Activated T-helper 9 cell treated with anti-CD3 and anti-CD28 coated beads, Interleukin-2, amount 50 U/mL, for 16 hours (primary cell): Measurements from ENCODE around the gene PCDH9.

Source experiments
- DNase-seq: peaks from one replicate; pipeline ENCODE4 v3.0.0-alpha.2; 2020; ENCODE audit warnings: low read depth

Gene PCDH9

DNA sequence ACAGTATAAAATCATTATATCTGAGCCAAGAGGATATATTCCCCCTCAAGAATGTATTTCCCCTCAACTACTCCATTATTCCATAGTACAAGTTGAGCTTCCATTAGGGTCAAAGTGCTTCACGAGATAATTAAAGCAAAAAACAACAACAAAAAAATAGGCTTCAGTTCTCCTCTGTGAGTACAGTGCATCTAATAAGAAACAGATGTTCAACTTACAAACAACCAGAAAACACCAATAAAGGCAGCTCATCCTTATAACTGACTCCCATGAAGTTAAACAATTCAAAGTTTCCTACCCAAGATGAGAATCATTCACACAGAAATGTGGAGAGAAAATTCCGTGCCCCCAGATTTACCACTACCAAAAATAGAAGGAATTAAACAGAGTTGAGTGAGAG lies 854.4 kb downstream of the PCDH9 start:
- no peak for DNase-seq

DNA sequence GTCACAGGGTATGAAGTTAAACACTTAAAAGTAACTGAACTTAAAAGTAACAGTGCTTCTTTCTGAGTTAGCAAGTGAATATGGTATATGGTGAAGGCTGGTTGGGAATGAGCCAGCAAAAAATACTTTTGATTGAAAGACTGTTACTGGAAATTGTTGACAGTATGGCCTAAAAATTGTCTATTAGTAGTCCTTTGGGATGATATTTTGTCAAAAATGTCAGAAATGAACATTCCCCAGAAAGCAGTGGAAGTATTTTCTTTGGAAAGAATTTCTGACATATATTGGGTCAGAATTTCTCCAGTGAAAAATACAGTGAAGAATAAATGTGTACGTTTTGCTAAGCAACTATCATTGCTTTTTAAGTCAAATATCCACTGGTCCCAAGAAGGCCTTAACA lies 860.5 kb downstream of the PCDH9 start:
- no peak for DNase-seq

DNA sequence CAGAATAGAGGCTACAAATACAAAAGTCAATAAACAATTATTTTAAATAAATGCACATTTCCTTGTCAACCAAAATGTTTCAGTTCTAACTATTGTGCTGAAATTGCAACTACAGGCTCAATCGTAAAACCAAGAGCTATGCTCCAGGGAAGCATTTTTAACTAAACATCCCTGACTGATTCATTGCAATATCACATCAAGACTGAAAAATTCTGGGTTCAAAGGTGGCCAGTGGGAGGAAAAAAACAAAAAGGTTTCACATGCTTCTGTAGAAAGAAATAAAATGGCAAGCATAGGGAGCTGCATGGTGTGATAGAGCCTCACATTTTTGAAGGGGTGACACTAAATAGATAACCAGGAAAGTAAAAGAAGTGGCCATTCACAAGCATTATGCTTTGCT lies 862.8 kb downstream of the PCDH9 start:
- no peak for DNase-seq

DNA sequence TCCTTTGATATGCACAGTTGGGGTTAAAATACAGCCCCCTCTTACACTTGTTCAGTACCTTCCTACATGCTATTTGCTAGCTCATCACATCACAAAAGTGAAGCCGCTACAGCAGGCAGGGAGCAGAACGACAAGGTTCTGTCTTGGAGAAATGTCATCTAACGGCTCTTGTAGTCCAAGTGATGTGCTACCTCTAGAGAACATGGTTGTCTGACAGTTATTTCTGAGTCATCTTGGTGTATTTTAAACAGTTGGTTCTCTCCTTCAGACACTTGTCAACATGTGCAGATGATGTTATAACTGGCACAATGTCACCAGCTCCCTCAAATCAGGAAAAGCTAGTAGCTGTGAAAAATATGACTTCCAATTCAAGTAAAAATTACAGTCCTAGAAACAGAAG lies 865.0 kb downstream of the PCDH9 start:
- DNase-seq = no peak

DNA sequence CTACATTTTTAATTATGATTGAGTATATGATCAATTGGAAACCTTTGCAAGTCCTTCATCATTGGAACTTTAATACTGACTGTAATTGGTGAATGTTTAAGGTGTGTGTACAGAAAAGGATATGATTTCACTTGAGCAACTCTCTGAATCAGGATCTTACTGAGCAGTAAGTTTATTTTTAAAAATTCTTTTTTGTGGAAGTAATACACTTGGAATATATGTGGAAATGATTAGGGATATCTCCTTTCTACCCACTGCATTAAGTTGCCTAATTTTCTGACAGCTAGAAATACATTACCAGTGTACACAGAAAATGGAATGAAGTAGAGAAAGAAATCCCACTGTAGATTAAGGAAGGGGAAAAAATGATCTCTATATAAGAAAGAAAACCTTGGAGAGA lies 865.8 kb downstream of the PCDH9 start:
- DNase-seq = no peak

DNA sequence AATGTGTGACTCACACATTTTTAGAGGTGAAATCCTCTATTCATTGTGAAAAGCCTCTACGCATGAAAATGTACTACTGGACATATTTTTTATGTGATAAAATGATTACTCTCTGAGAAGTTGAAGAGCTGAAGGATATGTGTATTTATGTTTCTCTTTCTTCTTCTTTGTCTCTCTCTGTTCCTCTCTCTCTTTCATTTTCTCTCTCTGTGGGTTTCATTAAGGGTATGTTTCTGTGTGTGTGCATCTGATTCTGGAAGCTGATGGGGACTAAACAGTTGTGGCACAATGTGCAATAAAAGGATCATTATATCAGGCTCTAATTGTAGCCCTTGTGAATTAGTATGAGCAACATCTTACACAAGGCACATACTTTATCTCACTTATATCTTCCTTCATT lies 867.7 kb downstream of the PCDH9 start:
- DNase-seq = no peak

DNA sequence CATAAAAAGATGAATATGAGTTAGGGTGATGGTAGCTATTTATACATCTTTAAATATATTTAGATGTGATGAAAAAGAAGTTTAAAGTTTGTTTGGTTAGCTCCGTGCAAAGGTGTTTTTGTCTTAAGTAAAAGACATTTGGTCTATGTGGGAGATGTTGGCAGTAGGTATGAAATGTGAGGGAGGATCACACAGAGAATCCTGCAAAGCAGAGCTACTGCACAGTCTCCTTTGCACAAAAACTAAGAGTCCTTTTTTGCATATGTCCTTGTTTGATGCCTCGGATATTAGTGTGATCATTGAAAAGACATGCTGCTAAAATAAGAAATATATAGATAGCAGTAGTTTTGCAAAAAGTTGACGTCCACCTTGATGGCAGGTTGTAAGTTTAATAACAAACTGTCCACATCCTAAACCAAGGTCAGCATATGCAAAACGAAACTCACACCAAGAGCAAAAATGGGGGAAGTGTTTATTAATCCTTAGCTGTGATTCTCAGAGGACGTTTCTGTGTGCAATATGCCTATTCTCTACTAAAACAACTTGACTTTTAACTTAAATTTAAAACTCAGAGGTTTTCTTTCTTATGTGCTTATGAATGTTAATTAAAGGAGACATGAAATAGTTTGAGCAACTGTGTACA lies 870.1 kb downstream of the PCDH9 start:
- no peak for DNase-seq

DNA sequence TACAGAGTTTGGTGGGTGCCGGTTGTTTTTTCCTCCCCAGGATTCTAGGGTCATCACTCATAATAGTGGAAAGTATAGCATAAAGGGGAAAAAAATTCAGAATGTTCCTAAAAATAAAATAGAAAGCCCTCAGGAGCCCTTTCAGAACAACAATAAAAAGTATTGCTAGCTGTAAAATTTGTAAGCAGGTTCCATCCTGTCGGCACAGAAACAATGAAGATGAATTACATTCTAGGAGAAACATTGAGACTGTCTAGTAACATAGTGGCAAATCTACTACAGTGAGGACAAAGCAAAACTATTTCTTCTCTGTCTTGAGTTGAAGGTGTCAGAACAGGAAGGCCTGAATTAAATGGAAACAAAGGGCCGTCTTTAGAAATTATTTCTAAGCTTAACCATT lies 870.7 kb downstream of the PCDH9 start:
- DNase-seq = no peak

DNA sequence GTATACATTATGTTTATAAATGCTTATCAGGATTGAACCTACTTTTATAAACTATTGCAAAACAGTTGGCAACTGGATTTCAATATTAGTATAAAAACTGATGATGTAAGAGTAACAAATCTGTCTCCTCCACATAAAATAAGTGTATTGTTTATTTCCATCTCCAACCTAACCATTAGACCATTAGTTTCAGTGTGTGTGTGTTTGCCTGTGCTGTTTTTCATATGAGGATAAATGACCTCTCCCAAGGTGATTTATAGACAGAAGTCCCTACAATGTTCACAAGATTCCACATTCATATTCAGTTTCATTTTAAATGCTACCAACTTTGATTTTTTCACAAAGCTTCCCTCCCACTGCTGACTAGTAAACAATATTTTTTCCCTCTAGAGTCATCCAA lies 871.6 kb downstream of the PCDH9 start:
- no peak for DNase-seq

DNA sequence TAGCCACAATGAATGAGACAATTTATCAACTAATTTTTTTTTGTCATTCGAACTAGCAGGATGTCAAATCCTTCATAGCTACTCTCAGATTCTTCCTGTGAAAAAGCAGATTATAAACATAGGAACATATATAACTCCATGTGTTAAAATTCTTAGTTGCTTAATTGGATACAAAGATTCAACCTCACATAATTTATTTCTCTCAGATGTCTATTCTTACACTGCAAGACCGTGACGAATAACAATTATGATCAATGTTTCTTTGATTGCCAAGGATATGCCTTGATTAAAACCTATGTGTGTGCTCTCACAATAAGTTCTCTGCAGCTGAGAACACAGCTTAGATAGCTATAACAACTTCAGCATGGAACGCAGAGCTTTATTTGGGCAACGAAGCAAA lies 872.7 kb downstream of the PCDH9 start:
- DNase-seq = no peak

DNA sequence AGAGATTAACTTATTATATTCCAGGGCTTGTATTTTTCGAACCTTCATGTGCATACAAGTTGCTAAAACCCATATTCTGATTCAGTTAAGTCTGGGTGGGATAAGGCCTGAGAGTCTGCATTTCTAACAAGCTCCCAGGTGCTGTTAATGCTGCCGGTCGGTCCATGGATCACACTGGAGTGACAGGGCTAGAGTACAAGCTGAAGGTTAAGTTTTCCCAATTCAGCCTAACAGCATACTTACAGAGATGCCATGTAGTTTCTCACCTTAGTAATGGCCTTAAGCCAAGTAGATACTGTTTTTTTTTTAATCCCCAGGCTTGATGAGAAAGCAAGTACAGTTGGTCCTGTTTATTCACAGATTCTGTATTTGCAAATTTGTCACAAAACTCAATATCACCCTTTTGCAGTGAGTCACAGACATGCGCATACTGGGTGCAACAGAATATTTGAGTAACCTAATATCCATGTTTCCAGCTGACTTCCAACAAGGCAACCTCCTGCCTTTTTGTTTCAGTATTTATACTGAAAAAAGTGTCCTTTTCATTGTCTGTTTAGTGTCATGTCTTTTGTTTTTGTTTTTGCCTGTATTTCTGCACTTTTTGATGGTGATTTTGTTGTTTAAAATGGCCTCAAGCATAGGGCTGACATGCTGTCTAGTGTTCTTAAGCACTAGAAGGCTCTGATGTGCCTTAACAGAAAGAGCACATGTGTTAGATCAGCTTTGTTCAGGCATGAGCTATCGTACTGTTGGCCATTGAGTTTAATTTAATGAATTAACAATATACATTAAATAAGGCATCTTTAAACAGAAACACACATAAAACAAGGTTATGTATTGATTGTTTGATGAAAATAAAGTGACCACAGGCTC lies 875.0 kb downstream of the PCDH9 start:
- no peak for DNase-seq

DNA sequence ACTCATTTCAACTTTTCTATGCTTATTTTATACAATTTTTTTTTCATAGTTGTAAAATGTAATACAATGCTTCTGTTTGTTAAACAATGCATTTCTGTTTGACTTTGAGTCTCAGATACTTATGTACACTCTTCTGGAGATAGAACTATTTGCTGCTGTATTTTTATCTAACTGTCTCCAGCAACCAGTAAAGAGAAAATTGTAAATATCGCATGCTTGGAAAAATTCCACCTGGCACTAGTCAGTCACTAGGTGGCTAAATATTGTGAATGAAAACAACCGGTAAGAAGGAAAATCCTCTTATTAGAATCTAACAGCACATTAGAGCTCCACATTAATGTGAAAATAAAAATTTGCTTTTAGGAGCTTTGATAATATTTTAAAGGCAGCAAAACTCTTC lies 876.5 kb downstream of the PCDH9 start:
- no peak for DNase-seq

DNA sequence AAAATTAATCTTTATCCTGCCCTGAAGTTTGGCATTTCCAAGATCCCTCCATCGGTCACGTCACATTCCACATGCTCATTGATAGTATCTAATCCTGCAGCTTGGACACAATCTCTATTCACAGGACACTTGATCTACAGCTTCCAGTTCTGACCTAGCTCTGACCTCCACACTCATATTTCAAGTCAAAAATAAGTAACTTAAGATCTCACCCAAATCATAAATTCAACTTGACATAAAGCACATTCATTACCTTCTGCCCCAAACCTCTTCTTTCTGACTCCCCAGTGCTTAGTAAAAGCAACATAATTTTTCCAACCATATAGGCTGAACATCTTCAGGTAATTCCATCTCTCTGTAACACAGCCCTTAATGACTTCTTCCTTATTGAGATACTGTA lies 880.2 kb downstream of the PCDH9 start:
- no peak for DNase-seq

DNA sequence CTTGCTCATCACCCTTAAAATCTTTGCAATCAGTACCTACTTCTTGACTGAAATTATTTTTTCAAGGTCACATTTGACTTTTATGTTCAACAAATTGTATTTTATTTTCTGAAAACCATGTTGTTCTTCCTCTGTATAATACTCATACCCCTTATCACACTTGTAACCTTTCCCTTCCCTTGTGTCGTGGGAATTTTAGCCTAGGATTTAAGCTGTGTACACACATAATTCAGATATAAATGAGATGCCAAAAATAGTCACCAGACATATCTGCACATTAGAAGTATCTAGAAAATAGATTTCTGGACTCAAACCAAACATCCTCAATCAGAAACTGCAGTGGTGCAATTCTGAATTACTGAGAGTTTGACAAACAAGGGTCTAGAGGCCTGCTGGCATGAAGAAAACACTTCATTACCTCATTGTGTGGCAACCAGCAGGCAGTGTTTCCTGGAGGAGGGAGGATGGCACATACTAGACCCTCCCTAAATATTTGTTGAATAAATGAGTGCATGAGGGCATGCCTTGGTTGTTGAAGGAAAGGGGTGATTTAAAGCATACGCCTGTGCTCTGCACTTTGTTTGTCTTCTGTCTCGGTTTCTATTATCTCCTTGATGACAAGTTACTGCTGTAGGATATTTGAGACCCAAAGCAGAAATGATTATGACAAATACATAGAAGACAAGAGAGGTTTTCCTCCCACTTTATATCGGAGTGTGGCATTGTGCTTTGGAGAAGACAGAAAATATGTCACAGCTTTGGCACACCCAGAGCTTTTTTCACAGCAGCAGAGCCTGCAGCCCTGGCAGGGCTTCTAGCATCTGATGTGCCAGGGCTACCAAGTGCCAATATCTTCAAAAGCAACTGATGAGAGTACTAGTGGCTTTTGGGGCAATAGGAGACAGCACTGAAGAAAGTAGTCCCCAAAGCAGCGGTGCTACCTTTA lies 881.1 kb downstream of the PCDH9 start:
- DNase-seq = no peak

DNA sequence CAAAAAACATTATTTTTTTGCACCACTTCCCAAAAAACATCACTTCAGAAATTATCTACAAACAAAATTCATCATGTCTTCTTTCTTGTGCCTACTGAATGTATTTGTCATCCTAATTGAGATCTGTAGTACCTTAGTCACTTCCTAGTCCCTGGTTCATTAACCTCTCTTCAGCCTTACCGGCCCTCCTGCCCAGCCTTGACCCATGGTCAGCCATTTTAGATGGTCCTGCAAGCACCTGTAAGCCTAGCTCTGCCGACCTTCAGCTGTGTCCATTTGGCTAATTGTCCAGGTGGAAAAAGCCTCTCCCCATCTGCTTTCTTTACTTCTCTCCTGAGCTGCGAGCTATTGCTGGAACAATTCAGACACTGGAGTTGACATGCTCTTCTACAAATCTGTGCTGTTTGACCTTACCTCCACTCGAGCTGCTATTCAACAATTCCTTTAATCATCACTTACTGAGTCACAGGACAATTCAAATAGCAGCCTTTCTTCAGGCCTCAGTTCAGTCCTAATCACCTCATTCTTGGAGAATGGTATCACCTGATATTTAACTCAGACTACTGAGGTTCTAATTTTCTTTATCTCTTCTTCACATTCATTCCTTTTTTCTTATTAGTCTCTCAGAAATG lies 882.5 kb downstream of the PCDH9 start:
- DNase-seq = no peak

DNA sequence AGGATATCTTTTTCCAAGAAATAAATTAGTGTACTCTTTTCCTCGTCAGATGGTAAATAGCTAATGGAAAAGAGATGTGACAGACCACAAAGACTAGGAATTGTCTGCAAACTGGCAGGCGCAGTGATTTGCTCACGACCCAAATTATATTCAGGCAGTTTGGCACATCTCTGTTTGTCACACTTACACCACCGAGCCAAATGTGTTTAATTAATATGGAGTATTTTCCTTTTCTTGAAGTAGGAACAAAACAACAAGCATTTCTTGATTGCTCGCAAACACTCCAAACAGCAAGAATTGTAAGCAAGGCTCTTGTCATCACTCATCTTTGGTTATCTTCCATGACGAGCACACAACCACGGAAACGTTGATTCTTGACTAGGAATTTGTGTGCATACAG lies 884.2 kb downstream of the PCDH9 start:
- DNase-seq = no peak

DNA sequence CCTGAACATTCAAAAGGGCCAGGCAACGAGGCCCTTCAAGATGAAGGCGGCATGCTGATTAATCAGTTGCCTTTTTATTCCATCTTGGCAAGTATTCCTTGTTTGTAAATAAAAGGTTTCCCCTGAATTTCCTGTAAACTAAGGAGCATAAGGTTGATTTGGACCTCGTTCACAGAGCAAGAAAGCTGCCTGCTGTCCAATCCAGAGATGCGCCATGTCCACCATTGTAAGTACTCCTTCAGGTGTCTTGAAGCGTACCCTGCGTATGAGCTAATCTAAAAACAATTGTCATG lies 884.7 kb downstream of the PCDH9 start:
- no peak for DNase-seq

DNA sequence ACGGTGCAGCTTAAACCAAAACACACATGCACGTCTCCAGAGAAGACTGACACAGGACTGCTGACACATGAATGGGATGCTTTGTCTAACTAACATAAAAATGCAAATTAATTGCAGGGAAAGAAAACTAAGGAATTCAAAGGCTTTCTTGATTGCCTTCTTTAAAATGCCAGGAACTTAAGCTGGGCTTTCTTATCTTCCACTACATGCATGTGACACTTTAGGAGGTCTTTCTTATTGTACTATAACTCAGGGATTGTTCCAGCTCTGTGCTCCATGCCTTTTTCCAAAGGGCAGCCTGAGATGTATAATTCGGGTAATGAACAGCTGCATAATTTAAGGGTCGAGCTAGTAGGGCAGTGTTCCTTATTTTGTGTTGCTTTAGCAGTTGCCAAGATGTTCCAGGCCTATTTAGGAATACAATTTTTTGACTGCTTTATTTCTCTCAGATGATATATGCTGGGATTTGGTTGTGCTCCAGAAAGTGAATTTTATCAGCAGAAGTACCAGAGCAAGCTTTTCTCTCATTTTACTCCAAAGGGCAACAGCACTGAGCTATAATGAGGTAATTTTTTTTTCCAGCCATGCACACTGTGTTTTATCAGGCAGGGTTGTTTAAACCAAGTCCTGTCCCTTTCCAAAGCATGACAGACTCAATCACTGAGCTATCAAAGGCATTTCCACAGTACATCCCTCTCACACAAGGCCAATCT lies 885.2 kb downstream of the PCDH9 start:
- DNase-seq = no peak

DNA sequence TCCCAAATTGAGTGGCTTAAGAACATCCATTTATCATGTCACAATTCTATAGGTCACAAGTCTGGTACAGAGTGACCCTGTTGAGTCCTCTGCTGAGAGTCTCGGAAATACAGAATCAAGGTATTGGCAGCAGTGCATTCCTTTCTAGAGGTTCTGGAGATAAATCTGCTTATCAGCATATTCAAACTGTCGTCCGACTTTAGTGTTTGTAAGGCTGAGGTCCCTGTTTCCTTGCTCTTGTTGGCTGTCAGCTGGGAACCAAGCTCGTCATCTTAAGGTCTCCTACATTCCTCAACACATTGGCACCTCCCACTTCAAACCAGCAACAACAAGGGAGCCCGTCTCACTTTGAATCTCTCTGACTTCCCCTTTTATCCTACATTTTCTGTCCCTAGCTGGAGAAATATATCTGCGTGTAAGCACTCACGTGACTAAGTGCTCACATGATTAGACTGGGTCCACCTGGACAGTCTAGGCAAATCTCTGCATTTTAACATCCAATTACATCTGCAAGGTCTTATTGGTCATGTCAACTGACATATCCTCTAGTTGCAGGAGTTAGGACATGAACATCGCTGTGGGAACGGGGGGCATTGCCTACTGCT lies 886.8 kb downstream of the PCDH9 start:
- DNase-seq = no peak

DNA sequence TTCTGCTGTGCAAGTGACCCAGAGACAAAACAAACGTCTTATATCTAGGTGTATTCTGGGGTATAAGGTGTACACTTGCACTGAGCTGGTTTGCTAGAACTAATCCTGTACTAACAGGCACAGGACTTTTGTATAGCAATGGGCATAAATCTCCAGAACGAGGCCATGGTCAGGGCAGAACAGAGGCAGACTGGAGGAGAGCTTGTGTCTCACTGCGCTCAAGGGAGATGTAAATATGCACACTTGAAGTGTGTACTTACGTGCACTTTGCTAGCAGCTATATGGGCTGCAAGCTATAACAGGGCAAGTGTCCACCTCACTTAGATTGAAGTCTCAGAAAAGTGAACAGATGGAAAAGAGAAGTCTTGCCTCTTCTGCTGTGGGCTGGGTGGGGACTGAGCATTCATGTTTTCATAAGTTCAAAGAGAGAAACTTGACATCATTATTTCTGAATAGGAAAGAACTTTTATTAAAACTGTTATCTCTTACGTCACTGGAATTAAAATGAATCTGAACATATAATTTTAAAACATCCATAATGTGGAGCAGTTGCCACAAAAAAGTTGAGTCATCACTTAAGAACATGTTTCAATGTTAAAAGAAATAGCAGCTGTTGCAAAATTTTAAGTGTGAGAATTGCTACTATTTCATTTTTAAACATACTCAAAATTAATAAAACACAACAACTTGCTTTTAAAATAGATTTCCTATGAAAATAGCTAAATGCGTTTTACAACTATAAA lies 888.3 kb downstream of the PCDH9 start:
- DNase-seq = no peak

DNA sequence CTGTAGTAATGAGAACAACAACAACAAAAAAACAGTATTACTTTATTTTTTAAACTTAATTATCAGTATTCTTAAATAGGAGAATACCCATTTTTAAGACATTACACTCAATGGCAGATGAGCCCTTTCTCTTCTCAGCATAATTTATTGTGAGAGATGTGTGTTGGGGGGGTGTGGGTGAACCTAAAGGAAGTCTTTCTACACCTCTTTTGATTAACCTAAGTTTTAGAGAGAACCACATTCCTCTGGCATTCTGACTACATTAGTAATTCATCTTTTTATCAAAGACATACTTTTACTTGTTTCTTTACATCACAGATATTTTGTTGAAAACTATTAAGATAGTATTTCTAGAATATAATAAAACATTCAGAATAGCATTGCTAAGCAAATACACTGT lies 890.9 kb downstream of the PCDH9 start:
- no peak for DNase-seq
